ENCODE results near the gene KLK7.

The KLK7 gene

DNA sequence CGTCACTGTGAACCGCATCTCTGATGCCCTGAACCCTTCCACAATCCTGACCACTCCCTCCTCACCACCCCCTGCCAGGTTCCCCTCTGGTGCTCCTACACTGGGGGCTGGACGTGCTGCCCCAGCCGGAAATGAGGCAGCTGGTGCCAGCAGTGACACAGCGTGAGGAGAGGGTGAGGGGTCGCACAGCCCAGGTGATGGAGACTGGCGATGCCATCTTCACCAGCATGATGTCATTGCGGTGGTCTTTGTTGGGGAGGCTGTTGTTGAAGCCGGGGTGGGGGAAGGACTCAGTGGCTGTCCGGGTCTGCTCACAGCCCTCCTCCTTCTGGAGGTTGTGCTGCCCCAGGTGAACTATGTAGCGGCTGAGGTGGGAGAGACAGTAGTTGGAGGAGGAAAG lies 40.2 kb upstream of the KLK7 start:
- peaks cover 8% of the 10 kb centered on the region for H3K4me1 ChIP-seq (ENCODE audit: insufficient read depth, low read length)
- H3K9me3 ChIP-seq (ENCODE audit: insufficient read depth, low read depth, low read length), result no peaks in the 10 kb centered on the region
- H3K27me3 ChIP-seq (ENCODE audit: insufficient read depth, low read length), result peaks cover 15% of the 10 kb centered on the region
- no peak overlapping the region for H3K4me3 ChIP-seq (ENCODE audit: low read length)
- H3K36me3 ChIP-seq (ENCODE audit: insufficient read depth, low read length), result no peaks in the 10 kb centered on the region
- no peak overlapping the region for H3K27ac ChIP-seq (ENCODE audit: low read depth, low read length)
- no peak overlapping the region for H3K9ac ChIP-seq (ENCODE audit: low read depth, low read length)
- 87% methylated on average over 11 of the region's 11 CpGs for WGBS

DNA sequence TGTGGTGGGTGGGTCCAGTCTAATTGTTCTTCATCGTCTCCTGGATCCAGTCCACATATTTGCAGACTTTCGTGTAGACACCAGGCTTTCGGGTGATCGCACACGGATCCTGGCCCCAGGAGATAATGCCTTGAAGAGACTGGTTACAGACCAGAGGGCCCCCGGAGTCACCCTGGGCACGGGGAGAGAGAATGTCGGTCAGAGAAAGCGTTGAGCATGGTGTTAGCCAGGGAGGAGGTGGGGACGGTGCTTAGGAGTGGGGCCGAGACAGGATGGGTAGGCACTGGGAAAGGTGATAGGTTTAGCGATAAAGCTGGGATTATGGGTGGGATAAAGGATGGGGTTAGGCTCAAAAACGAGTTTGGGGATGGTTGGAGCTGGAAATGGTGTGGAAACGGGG lies 38.8 kb upstream of the KLK7 start:
- Histone ChIP-seq H3K4me3 (ENCODE audit: low read length) (no peak overlapping the region), H3K27ac (ENCODE audit: low read depth, low read length) (no peak overlapping the region), H3K9ac (ENCODE audit: low read depth, low read length) (no peak overlapping the region), H3K9me3 (ENCODE audit: insufficient read depth, low read depth, low read length) (no peaks in the 10 kb centered on the region), H3K27me3 (ENCODE audit: insufficient read depth, low read length) (peaks cover 30% of the 10 kb centered on the region), H3K36me3 (ENCODE audit: insufficient read depth, low read length) (no peaks in the 10 kb centered on the region), H3K4me1 (ENCODE audit: insufficient read depth, low read length) (peaks cover 8% of the 10 kb centered on the region)
- 79% methylated on average over 14 of the region's 14 CpGs for WGBS

DNA sequence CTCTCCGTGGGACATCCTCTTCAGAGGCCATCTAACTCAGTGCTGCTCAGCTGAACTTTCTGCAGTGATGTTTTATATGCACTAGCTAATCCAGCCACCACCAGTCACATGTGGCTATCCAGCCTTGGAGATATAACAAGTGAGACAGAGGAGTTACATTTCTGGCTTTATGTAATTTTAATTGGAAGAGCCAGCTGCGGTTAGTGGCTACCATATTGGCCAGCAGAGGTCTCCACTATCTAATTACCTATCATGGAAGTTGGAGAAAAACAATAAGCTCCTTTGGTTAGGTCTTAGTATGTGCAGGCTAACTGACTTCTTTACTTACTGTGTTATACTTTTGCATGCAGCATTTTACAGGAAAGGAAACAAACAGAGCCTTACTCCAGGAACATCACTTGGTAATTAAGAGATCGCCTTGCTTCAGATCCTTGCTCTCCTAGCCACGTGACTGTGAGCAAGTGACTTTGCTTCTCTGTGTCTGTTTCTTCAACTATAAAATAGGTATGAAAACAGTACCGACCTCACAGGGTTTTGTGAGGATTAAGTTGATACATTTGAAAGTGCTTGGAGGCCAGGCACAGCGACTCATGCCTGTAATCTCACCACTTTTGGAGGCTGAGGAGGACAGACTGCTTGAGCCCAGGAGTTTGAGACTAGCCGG lies 37.4 kb upstream of the KLK7 start:
- peaks cover 8% of the 10 kb centered on the region for H3K4me1 ChIP-seq (ENCODE audit: insufficient read depth, low read length)
- no peaks in the 10 kb centered on the region for H3K36me3 ChIP-seq (ENCODE audit: insufficient read depth, low read length)
- H3K9ac ChIP-seq (ENCODE audit: low read depth, low read length), result no peak overlapping the region
- peaks cover 41% of the 10 kb centered on the region for H3K27me3 ChIP-seq (ENCODE audit: insufficient read depth, low read length)
- no peaks in the 10 kb centered on the region for H3K9me3 ChIP-seq (ENCODE audit: insufficient read depth, low read depth, low read length)
- no peak overlapping the region for H3K4me3 ChIP-seq (ENCODE audit: low read length)
- WGBS, result 47% methylated on average over 7 of the region's 7 CpGs
- H3K27ac ChIP-seq (ENCODE audit: low read depth, low read length), result no peak overlapping the region

DNA sequence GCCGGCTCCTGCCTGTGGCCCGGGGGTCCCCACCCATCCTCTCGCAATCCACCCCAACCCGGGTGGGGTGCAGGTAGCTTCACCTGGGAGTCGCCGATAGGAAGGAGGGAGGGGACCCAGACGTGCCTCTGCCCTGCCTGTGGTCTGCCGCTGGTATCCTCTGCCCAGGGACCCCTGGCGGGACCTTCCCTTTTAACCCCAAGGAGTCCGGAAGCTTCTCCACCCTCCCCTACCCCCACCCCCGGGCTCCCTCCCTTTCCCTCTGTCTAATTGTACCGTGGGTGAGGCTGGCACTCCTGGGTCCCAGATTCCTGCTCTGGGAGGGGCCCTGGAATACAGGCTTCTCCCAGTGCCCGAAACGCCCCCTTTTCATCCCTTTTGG lies 35.8 kb upstream of the KLK7 start, which contains the start of gene KLK10:
Gene KLK10, minus strand, starts transcription at position 166 of the 382 bp plus-strand sequence. CDS start 579 bp downstream, outside the sequence.
- Histone ChIP-seq H3K4me3 (ENCODE audit: low read length) (peak within 1 kb of the TSS; percentile 54), H3K9ac (ENCODE audit: low read depth, low read length) (no peak within 1 kb of the TSS), H3K27ac (ENCODE audit: low read depth, low read length) (no peak within 1 kb of the TSS), H3K36me3 (ENCODE audit: insufficient read depth, low read length) (no peaks in the 10 kb centered on the region), H3K27me3 (ENCODE audit: insufficient read depth, low read length) (peaks cover 43% of the 10 kb centered on the region), H3K4me1 (ENCODE audit: insufficient read depth, low read length) (no peaks in the 10 kb centered on the region), H3K9me3 (ENCODE audit: insufficient read depth, low read depth, low read length) (no peaks in the 10 kb centered on the region)
- 13% methylated on average over 14 of the region's 14 CpGs for WGBS

DNA sequence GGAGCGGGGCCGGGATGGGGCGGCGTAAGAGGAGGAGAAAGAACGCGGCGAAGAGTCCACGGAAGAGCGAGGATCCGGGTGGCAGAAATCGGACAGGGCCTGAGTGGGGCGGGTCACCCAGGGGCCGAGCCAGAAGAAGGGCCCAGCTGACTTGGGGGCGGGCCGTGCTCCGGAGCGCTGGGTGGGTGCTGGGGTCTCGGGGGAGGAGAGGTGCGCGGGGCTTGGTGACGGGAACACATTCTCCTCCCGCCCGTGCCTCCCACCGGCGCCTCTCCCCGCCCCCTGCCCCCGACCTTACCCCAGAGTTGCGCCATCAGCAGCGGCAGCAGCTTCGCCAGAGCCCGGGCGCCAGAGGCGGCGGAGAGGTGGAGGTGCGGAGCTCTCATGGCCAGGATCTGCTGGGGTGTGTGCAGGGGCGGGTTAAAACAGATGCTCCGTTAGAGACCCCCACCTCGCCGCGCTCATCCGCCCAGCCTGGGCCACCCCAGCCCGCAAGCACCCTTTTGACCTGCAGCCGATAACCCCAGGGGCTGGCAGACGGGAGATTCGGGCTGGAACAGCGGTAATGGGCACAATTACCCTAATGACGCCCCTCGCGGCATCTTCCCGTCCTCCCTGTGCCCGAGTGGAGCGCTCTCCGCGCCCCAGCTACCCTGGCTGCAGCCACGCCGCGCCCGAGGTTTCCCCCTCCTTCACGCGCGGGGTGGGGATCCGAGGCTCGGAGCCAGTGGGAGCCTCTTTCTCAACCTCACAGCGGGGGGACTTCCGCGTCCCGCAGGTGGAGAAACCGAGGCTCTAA lies 35.2 kb upstream of the KLK7 start:
- no peak overlapping the region for H3K9ac ChIP-seq (ENCODE audit: low read depth, low read length)
- H3K36me3 ChIP-seq (ENCODE audit: insufficient read depth, low read length), result no peaks in the 10 kb centered on the region
- peak overlapping the region; percentile 54 for H3K4me3 ChIP-seq (ENCODE audit: low read length)
- WGBS, result 2% methylated on average over 58 of the region's 68 CpGs
- H3K27me3 ChIP-seq (ENCODE audit: insufficient read depth, low read length), result peaks cover 43% of the 10 kb centered on the region
- no peaks in the 10 kb centered on the region for H3K4me1 ChIP-seq (ENCODE audit: insufficient read depth, low read length)
- H3K9me3 ChIP-seq (ENCODE audit: insufficient read depth, low read depth, low read length), result no peaks in the 10 kb centered on the region
- no peak overlapping the region for H3K27ac ChIP-seq (ENCODE audit: low read depth, low read length)

DNA sequence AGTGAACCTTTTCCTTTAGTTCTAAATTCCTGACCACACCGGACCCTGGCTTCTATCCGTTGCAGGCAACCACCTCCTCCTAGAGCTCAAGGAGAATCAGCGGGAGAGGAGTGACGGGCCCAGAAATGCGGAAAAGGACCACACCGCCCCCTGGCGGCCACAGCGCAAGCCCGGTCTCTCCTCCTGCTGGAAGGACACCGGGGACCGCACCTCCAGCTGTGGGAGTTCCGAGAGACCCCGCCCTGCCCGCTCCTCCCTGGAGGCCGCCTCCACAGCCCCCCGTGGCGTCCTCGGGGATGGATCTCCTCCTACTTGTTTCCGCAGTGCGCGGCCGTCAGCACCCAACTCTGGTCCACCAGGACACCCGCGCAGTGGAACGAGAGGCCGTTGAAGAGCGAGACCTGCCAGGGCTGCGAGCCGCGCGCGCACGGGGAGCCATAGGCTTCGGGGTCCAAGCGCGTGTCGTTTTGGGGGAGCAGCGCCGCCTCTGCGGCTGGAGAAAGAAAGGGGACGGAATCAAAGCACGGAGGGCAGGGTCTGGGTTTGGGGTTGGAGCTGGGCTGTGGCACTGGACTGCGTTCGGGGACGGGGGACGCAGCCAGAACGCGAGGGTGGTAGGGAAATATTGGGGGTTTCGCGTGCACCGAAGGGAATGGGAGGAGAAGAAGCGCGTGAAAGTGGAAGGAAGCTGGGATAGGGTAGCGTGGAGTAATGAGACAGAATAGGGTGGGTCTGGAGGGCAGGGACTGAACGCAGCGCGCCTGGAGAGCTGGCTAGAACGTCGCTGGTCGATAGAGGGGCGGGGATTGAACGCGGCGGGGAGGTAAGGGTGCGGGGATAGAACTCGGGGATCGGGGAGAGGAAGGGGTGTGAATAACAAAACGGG lies 33.3 kb upstream of the KLK7 start:
- H3K4me3 ChIP-seq (ENCODE audit: low read length), result peak overlapping the region; percentile 68

DNA sequence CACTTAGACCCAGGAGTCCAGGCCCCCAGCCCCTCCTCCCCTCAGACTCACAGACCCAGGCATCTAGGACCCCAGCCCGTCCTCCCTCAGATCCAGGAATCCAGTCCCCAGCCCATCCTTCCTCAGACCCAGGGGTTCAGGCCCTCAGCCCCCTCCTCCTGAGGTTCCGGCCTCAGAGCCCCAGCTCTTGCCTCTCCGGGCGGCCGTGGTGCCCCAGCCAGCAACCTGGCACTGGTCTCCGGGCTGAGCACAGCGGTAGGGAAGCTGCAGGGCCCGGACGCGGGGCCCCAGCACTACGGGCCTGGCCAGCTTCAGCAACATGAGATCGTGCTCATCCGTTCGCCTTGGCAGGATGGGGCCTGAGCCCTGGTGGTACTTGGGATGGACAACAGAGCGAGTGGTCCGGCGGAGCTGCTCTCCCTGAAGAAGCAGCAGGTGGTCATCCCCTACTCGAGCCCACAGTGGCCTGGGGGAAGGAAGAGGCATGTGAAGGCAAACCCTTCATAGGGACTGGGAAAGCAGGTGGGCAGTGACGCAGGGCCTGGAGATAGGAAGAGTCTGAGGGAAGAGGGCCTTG lies 32.1 kb upstream of the KLK7 start:
- peaks cover 43% of the 10 kb centered on the region for H3K27me3 ChIP-seq (ENCODE audit: insufficient read depth, low read length)
- no peak overlapping the region for H3K4me3 ChIP-seq (ENCODE audit: low read length)
- no peaks in the 10 kb centered on the region for H3K36me3 ChIP-seq (ENCODE audit: insufficient read depth, low read length)
- H3K9ac ChIP-seq (ENCODE audit: low read depth, low read length), result no peak overlapping the region
- no peaks in the 10 kb centered on the region for H3K4me1 ChIP-seq (ENCODE audit: insufficient read depth, low read length)
- no peaks in the 10 kb centered on the region for H3K9me3 ChIP-seq (ENCODE audit: insufficient read depth, low read depth, low read length)
- no peak overlapping the region for H3K27ac ChIP-seq (ENCODE audit: low read depth, low read length)
- 88% methylated on average over 18 of the region's 19 CpGs for WGBS

More for the DNA sequence above, 33.3 kb upstream of the KLK7 start:
- Histone ChIP-seq H3K9ac (ENCODE audit: low read depth, low read length) (peak overlapping the region; percentile 49; the same call in 1 of the 2 replicates), H3K27ac (ENCODE audit: low read depth, low read length) (no peak overlapping the region), H3K36me3 (ENCODE audit: insufficient read depth, low read length) (no peaks in the 10 kb centered on the region), H3K9me3 (ENCODE audit: insufficient read depth, low read depth, low read length) (no peaks in the 10 kb centered on the region), H3K27me3 (ENCODE audit: insufficient read depth, low read length) (peaks cover 43% of the 10 kb centered on the region), H3K4me1 (ENCODE audit: insufficient read depth, low read length) (no peaks in the 10 kb centered on the region)
- WGBS, result 2% methylated on average over 68 of the region's 68 CpGs

DNA sequence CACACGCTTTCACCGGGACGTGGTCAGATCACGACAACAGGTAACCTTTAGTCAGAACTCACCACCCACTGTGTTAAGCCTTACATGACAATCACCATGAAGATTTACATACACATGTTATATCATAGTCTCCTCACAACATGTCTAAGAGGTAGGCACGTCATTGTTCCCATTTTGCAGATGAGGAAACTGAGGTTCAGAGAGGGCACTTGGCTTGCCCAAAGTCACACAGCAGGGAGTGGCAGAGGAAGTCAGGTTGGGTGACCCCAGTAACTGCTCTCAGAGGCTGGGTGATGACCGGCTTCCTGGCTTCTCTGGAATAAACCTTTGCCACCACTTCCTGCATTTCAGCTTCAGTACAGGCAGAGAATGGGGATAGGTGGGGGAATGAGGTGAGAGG lies 30.5 kb upstream of the KLK7 start:
- Histone ChIP-seq H3K9ac (ENCODE audit: low read depth, low read length) (no peak overlapping the region), H3K27ac (ENCODE audit: low read depth, low read length) (no peak overlapping the region), H3K27me3 (ENCODE audit: insufficient read depth, low read length) (peaks cover 31% of the 10 kb centered on the region), H3K36me3 (ENCODE audit: insufficient read depth, low read length) (no peaks in the 10 kb centered on the region), H3K4me3 (ENCODE audit: low read length) (no peak overlapping the region), H3K4me1 (ENCODE audit: insufficient read depth, low read length) (no peaks in the 10 kb centered on the region), H3K9me3 (ENCODE audit: insufficient read depth, low read depth, low read length) (no peaks in the 10 kb centered on the region)
- 92% methylated on average over 6 of the region's 6 CpGs for WGBS

DNA sequence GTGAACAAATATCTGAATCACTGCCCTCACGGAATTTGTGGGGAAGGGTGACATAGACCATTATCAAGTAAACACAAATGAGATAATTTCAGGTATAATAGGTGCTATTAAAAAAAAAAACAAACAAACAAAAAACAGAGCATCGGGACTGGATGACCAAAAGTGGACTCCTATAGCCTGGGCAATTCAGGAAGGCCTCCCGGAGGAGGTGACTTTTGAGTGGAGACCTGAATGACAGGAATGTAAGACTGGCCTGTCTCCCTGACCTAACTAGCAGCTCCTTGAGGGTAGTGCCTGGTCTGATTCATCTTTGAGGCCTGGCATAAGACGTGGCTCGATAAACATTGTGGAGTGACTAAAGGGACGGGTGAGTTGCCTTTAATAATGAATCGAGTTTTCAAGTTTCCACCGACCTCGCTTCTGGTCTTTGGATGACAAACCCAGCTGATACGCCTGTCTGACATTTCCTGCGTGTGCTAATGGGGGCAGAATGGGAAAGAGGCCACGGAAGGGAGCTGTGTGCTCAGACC lies 29.0 kb upstream of the KLK7 start:
- WGBS, result 90% methylated on average over 11 of the region's 12 CpGs
- Histone ChIP-seq H3K4me3 (ENCODE audit: low read length) (no peak overlapping the region), H3K9me3 (ENCODE audit: insufficient read depth, low read depth, low read length) (no peaks in the 10 kb centered on the region), H3K4me1 (ENCODE audit: insufficient read depth, low read length) (no peaks in the 10 kb centered on the region), H3K27me3 (ENCODE audit: insufficient read depth, low read length) (peaks cover 16% of the 10 kb centered on the region), H3K27ac (ENCODE audit: low read depth, low read length) (no peak overlapping the region), H3K9ac (ENCODE audit: low read depth, low read length) (no peak overlapping the region), H3K36me3 (ENCODE audit: insufficient read depth, low read length) (no peaks in the 10 kb centered on the region)

DNA sequence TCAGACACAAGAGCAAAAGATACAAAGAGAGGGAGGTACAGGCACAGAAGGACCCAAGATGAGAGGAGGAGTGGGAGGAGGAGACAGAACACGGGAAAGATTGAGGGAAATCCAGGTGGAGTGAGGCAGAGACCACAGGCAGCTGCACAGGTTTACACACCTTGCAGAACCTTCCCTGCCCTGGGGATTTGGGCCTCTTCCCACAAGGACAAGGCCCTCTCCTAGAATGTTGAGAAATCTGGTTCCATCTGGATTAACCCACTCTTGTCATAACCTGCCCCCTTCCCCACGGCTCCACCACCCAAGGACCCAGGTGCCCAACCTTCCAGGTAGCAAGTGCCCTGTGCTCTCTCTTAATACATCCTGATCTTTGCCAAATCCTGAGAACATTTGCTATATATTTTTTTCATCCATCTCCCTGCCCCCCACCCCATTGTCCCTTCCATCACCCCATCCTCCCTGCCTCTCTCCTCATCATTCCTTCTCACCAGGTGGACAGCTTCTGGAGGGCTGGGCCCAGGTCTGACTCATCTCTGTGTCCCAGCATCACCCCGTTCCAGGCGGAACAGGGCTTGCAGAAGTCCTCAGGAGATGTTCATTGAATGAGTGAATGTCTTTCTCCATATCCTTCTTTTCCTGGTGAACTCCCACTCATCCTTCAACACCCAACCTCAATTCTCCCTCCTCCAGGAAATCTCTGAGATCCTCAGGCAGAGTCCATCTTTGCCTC lies 26.5 kb upstream of the KLK7 start:
- H3K4me1 ChIP-seq (ENCODE audit: insufficient read depth, low read length), result no peaks in the 10 kb centered on the region
- H3K27me3 ChIP-seq (ENCODE audit: insufficient read depth, low read length), result no peaks in the 10 kb centered on the region; the same call in 1 of the 2 replicates
- H3K9ac ChIP-seq (ENCODE audit: low read depth, low read length), result no peak overlapping the region
- H3K27ac ChIP-seq (ENCODE audit: low read depth, low read length), result no peak overlapping the region
- 73% methylated on average over 4 of the region's 4 CpGs for WGBS
- H3K9me3 ChIP-seq (ENCODE audit: insufficient read depth, low read depth, low read length), result no peaks in the 10 kb centered on the region
- H3K36me3 ChIP-seq (ENCODE audit: insufficient read depth, low read length), result no peaks in the 10 kb centered on the region
- no peak overlapping the region for H3K4me3 ChIP-seq (ENCODE audit: low read length)
